NCI-H1105 (cell line): ENCODE results near the gene CDCA4.

ENCODE experiments used
- DNase-seq: peaks from one replicate; lab custom pipeline; 2025; lab: John Stamatoyannopoulos, UW

Gene CDCA4

DNA sequence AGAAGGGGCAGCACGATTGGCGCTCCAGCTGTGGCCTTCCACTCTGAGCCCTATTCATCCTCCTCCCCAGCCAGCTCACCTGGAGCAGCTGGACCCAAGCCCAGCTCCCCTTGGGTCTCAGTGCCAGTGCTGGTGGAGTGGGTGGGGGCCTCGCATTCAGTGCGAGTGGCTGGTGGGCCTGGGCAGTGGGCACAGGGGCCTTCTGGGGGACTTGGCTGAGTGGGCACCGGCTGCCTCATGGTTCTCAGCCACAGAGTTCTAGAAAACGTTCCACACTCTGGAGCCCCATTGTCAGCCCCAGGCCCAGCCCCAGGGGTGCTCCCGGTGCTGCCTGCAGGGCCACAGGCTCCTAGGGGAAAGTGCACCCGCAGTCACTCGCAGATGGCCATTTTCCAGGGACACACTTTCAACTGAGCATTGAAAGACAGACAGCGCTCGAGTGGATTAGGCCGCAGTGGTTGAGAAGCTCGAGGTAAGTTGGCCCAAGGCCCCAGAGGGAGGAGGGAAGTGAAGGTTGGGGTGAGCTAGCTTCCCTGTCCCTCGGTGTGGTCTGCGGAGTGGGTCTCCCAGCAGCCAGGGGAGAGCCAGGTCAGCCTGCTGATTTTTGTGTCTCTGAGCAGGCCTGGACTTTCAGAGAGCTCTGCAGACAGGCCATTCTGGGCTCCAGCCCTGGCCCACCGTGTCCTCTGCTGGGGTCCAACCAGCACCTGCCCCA lies 31.5 kb downstream of the CDCA4 start:
- no peak for DNase-seq

GRCh38 chr14:104986487-104987164 lies 34.3 kb downstream of the CDCA4 start:
- no peak for DNase-seq

- DNase-seq, result peak; percentile 86
These were observed 35.0 kb downstream of the CDCA4 start, which contains the start of gene CLBA1 for GRCh38 chr14:104985675-104986486. Gene CLBA1, plus strand, starts transcription at chr14:104985788. Its CDS starts 644 bp downstream, at chr14:104986432.

GRCh38 chr14:104984056-104984894 lies 36.6 kb downstream of the CDCA4 start:
- DNase-seq, result no peak

DNA sequence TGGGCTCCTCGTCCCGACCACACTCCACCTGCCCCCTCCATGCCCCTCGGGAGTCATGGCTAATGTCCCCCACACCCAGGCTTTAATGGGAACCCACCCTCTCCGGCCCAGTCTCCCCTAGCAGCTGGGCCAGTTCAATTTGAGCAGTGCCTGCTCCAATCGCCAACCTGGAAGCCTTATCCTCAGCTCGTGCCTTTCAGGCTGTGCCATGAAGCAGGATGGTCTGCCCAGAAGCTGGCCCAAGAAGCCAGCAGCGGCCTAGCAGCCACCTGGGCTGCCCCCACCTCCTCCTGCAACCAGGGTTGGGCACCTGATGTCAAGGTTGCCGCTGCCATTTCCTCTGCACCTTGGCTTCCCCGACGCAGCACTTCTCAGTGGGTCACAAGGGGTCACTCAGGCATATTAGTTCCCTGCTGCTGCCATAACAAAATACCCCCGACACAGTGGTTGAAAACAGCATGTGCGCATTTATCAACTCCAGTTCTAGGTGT lies 37.6 kb downstream of the CDCA4 start:
- DNase-seq, result no peak

GRCh38 chr14:104982548-104983230 lies 38.2 kb downstream of the CDCA4 start:
- no peak for DNase-seq

- no peak for DNase-seq
These were observed 39.0 kb downstream of the CDCA4 start for GRCh38 chr14:104981699-104982541.

DNA sequence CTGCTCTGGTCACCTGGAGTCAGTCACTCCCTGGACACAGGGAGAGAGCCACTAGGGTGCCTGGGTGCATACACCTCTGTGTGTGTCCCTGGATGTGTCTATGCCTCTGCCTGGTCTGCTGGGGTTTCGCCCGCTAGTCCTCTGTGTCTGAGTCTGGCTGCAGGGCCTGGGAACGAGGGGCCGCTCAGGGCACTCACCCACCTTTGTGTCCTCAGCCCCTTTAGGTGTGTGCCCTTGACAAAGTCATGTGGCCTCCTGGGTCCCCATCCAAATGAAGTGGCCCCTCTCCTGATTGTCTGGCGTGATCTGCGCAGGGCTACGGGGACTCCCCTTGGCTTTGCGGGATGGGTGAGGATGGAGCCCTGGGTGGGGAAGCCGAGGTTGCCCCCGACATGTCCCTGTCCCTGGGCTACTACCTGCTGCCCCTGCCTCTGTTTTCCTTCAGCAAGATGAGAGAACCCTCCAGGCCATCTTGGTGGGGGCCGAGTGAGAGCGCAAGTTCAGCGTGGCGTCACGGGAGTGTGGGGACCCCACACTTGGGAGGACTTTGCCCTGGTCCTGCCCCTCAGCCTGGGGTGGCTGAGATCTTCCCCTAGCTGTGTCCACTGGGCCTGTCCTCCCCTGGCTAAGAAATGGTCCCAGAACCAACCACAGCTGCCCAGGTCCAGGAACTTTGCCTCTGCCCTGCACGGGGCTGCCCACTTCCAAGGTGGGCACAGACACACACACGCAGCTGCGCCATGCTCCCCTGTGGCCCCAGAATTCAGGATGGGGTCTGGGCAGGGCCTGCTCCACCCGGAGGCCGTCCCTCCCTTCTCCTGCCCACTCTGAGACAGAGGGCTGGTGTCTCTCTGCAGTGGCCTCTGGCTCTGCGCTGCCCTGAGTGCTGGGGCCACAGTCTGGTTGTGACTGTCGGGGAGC lies 40.0 kb downstream of the CDCA4 start:
- DNase-seq, result no peak

DNA sequence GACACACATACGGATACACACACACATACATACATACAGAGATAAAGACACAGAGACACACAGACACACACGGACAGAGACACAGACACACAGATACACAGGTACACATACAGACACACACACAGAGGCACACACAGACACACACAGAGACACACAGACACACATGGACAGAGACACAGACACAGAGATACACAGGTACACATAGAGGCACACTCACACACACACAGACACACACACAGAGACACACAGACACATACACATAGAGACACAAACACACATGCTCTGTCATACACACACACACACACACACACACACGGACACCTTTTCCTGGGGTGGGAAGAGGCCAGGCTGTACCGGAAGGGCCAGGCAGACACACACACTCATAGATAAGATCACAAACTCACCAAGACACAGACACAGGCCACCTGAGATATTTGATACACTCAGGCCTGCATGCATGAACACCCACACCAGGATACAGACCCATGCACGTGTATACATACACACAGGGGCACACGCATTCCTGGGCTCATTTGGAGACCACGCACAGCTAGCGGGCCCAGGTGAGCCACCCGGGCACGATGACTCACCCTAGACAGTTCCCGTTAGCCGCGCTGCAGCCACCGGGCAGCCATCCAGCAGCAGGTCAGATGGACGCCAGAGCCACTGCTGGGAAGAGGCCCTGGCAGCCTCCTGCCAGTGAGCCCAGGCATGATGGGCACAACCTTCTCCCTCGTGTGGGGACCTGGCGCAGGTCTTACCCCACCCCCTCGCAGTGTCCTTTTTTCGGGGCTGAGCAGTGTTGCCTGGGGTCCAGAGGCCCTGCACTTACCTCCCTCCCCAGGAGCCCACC lies 40.9 kb downstream of the CDCA4 start:
- no peak for DNase-seq

DNA sequence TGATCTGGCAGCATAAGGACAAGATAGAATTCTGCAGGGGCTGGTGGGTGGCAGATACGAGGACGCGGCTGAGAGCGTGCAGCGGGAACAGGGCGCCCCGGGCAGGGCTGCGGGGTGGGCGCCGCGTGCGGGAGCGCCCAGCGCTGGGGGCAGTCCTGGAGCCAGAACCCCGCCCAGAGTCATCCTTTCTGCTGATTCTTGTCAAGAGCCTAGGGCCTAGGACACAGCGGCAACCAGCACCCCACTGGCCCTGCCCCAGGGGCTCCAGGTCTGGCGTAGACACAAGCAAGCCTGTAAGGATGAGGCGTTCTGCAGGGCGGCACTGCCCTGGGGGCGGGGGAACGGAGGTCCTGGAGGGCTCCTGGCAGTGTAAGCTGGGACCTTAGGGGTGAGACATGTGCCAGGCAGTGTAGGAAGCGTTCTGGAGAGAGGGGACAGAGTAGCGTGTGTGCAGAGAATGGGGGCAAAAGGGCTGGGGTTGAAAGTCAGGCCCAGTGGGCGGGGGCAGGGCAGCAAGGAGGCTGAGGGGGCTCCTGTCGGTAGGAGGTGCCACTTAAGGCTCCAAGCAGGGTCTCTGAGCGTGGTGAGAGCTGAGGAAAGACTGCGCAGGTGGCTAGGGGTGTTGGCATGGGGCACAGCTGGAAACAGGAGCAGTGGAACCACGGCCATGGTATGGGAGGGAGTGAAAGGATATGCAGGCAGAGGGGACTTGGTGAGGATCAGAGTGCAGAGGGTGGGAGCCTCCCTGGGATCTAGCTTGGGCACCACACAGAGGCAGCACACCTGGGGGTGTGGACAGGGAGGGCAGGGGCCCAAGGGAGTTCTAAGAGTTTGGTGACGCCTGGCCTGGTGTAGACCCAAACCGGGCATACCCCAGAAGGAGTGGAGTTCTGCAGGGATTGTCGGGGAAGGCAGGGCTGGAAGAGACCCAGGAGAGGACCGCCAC lies 41.9 kb downstream of the CDCA4 start:
- no peak for DNase-seq

DNA sequence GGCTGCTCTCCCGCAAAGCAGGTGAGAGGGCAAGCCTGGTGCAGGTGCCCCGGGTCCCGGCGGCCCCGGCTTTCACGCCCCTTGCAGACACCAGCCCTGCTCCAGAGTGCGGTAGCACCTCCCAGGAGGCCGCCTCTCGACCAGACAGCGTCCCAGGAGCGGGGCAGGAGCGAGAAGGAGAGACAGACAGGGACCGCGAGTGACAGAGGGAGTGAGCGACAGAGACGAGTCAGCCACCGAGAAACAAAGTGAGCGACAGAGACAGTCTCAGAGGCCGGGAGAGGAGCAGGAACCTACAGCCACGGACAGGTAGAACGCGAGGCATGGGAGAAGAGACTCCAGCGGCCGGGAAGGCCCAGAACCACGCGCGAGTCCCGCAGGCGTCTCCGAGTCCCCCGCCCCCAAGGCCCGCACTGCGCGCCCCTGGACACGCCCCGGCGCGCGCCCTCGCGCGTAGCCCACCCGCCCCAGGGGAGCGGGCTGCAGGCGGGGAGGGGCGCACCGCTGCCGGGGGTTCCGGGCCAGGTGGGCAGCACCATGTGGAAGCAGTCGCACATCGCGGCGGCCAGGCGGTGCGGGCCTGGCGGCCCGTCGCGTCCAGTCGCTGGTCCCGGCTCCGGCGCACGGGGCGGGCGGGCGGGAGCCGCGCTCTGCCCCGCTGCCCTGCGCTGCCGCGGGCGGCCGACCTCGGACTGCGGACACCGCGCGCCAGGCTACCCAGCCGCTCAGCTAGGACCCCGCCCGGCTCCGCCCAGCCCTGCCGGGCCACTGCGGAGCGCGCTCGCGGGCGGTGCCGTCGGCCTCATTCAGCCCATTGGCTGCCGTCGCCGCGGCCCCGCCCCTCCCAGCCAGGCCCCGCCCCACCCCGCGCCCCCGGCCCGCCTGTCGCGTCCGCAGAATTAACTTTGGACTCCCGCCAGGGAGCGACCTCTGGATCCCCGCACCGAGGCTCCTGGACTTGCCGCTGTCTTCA lies 42.9 kb downstream of the CDCA4 start, which contains the start of gene AHNAK2:
TSS of gene AHNAK2 (minus strand) at position 694 of the 973 bp plus-strand sequence. CDS start at position 557, 137 bp downstream.
- peak; percentile 76 for DNase-seq

DNA sequence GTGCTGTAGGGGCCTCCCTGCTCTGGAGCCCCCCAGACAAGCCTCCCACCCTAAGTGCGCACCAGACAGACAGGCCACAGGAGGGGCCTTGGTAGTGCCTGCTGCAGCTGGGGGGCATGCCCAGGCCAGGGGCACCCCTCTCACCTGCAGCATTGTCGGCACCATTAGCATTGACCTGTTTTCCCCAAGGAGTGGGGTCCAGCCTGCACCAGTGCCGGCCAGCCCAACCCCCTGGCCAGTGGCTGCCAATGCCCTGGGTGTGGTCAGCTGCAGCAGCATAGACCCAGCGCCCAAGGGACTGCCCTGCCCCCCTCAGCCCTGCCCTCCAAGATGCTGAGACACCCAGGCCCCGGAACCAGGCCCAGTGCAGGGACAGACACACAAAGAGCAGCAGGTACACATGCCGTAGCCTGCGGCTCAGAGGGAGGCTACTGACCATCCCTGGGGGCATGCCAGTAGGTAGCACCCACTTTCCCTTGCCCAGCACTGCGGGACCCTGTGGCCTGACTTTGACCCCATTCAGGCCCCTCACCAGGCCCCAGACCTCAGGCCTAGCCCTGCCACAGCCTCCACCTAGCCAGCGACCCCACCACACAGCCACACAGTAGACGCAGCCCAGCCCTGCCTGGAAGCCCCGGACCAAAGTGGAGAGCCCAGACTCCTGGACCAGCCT lies 43.7 kb downstream of the CDCA4 start:
- no peak for DNase-seq

GRCh38 chr14:104976198-104977007 lies 44.5 kb downstream of the CDCA4 start:
- DNase-seq, result peak; percentile 86
